Epidermal melanocyte (primary cell): ENCODE measurements around the gene CPXM2.

Experiments used
- DNase-seq: peaks from one replicate; pipeline ENCODE4 v3.0.0; 2011; ENCODE audit warnings: low spot score; ENCODE audit not compliant: insufficient read length

CPXM2 gene

DNA sequence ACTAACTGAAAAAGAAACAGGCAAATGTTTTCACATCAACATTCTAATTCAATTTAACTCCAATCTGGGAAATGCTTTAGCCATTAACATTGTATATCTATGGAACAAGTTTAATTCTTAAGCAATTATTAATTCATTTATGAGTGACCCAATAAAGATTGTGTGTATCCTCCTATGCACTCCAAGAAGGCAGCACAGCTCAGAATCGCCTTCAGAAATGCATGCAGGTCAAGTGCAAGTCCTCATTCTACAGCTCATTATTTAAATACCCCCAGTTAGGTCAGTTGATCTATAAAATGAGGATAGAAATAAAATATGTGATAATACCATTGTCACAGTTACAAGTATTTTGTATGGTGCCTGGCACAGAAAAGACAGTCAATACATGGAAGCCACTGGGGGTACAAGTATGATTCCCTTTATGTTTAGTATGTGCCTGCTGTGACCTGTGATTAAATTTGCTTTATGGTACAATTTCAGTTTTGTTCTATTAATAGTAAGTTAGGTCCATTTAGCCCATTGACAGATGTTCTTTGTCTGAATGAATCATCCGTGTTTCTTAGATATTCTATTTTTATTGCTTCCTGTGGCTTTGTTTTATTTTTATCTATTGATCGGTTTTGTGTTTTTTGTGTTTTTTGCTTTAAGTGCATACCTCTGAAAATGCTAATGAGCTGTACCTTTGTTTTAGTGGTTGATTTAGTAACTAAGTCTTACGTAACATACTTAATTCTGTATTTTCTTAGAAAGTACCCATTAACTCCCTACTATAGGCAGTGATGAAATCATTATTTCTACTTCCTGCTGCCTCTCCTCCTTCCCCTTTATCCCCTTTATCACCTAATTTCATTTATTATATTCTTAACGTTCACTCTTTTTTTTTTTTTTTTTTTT, 42.8 kb downstream of the CPXM2 start:
- DNase-seq = no peak

DNA sequence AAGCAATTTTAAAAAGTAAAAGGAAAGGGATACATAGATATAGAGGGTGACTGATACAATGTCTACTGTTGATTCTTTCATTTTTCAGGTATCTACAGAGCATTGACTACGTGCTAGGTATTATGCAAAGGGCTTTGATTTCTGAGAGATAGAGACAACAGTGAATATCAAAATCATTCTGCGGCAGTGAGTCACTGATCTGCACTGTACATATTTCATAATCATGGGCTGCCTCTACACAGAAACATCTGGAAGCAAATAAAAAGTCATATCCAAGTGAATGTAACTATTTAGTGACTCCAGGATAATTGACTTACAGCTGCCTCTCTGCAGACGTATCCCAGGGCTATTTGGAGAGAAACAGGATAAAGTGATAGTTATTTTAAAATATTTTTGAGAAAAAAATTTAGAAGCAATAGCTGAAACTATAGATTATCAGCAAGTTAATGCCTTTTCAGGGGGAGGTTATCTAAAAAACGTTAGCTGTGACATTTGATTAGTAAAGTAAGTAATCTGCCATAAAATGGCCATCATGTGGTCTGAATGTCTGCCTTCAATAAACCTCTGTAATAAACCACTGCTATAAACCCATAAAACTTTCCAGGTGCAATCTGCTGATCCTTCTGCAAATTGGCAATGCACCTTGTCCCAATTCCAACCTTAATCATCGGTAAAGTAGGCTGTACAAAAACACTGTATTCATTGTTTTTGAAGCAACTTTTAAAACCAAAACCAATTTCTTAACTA, 43.7 kb downstream of the CPXM2 start:
- peak; percentile 36 for DNase-seq

DNA sequence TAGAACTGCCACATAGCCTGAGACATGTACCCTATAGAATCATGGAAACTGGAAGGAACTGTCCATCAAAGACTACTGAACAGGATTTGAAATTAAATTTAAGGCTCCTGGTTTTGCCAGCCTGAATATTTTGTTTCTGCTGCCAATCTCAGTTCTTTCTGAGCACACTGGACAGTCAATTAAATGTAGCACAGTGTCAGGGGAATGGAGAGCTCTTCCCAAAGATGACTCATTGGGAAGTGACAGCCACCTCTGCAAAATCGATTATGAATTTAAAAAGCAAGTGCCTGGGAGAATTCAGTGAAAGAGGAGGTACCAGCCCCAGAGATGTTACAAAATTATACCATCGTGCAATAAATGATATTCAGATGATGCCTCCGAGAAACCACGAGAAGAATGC, 47.8 kb downstream of the CPXM2 start:
- DNase-seq = no peak

DNA sequence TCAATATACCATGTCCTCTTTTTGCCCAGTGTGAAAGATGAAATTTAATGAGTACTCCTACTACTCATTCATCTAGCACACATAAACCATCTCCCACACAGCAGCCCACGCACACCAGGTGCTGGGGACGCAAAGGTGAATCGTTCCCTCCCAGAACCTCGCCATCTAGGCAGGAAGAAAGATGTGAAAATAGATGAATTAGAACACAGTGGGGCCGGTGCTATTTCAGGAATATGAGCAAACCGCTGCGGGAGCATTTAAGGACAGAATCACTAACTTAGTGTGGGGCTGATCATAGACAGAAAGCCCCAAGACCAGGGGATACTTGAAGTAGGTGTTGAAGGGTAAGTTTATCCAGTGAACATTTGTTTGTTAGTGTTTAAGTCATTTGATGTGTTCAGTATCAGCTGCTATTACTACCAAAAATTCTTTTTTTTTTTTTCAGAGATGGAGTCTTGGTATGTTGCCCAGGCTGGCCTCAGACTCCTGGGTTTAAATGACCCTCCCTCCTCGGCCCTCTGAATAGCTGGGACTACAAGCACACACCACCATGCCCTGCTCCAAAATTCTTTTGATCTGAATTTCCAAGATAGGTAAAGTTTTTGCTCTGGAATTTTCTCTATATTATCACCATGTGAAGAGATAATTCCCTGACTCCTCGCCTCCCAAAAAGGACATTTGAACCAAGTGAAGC, 48.8 kb downstream of the CPXM2 start:
- DNase-seq = no peak

DNA sequence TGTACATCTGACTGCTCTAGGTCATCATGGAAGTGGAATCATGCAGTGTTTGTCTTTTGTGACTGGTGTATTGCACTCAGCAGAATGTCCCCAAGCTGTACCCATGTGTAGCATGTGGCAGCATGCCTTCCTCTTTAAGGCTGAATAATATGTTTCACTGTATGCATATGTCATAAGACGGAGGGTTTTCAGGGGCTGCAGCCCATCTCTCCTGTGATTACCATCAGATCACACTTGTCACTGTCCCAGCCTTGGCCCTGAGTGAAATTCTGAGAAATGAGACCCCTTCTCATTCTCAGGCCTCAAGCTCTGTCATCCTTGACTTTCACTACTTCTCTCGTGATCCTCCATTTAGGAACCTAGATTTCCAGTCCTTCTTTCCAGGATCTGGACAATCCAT, 50.0 kb downstream of the CPXM2 start:
- DNase-seq = no peak

DNA sequence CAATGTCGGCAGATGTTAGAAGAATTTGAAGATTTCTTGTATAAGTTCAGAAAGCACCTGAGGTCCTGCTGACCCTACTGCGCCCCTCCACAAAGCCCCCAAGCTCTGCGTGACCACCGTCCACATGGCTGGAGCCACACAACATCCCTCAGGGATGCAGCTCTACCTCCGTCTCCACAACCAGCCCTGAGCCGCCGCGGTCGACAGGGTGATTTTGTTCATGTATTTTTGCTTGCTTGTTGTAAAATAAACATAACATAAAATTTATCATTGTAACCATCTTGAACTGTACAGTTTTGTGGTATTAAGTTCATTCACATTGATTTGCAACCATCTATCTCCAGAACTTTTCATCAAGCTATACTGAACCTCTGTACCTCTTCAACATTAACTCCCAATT, 50.5 kb downstream of the CPXM2 start:
- no peak for DNase-seq

DNA sequence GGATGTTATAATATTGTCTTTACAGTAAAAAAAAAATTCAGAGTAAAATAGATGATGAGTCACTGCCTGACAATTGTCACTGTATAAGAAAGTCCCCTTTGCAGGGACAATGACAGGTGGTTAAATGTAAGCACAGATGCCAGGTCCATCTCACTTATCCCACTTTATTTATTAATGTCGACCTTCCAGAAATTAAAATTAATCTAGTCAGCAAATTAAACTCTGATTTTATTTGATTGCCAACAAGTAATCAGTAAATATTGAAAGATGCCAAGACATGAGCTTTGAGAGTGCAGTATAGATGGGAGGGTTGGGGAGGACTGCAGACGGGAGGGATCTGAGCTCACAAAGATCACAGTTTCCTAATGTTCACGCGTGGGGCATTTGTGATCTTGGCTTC, 50.9 kb downstream of the CPXM2 start:
- DNase-seq = no peak

DNA sequence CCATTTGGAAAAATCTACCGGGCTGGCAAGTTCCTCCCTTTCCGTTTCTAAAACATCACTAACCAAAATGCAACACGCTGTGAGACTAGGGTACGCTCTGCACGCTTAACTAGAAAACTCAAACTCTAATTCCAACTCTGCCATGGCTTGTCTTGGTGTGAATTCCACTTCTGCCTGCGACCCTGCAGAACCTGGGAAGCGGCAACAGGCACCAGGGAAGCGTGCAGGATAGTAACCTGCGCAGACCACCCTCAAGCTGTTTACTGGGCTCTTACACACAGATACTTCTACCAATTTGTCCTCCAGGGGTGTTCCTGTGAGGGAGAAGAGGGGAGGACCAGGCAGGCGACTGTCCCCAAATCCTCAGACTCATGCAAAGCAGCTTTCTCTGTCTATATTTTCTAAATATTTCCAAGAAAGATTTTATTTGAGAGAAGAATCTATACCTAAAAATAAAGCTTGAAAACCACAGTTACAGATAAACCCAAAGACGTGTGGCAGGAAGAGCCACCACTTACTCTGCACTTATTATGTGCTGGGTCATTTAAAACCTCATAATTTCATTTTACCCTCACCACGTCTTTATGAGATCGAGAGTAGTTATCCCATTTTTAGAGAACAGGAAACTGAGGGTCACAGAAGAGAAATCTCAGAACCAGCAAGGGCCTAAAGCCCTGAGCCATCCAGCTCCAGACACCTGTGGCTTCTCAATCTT, 52.9 kb downstream of the CPXM2 start:
- no peak for DNase-seq

DNA sequence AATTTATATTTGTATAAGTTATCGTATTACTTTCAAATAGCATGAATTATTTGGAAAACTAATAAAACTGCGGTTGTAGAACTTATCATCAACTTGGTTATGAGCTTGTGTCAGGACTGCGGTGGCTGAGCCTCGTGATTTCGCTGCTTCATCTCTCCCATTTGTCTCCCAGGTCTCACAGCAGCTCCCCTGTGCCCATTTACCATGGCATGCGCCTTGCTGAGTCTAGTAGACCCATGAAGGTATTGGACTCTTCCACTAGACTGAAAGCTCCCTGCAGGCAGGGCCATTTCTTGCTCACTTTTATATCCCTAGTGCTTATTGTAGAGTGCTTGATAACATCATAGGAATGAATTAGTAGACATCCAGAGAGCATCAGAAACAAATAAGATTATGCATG, 53.9 kb downstream of the CPXM2 start:
- DNase-seq = no peak

DNA sequence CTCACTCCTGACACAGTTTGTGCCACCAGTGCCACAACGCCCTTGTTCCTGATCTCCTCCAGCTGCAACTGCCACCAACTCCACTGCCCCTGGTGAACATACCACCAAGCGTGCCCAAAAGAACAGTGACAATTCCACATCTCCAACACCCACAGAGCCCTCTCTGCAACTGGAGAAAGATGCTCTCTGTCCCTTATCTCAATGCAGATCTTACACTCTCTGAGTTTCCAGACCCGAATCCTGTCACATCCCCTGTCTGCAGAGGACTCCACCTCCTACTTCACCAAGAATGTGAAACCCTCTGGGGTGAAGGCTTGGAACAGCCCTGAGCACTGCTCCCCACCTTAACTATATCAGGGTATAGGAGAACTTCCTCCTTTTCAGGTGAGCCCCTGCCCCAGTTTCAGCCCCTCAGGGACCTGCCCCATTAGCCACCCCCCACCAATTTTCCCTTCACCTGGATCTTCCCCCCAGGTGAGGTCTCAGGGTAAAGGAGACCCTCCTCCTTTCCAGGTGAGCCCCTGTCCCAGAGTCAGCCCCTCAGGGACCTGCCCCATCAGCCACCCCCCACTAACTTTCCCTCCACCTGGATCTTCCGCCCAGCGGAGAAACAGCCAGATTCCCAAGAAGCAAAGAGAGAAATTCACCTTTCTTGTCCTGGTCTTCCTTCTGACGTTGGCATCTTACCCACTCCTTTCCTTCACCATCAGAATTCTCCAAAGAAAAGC, 55.0 kb downstream of the CPXM2 start:
- DNase-seq = no peak

DNA sequence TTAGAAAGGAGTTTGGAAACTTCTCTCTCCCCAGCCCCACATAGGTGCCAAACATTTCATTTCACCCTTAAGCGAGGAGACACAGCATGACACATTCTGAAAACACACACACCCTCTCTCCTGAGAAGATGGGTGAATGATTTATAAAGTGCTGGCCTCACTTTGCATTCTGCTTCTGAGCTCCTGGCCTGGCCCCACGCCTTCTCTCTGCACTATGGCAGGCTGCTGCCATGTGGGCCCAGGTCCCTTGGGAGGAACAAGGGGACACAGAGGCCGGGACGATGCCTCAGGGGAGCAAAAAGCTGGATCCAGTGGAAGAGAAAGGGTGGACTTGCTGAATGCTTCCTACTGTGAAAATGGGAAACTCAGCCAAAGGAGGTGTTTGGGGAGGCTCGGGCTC, 56.0 kb downstream of the CPXM2 start:
- DNase-seq = no peak

DNA sequence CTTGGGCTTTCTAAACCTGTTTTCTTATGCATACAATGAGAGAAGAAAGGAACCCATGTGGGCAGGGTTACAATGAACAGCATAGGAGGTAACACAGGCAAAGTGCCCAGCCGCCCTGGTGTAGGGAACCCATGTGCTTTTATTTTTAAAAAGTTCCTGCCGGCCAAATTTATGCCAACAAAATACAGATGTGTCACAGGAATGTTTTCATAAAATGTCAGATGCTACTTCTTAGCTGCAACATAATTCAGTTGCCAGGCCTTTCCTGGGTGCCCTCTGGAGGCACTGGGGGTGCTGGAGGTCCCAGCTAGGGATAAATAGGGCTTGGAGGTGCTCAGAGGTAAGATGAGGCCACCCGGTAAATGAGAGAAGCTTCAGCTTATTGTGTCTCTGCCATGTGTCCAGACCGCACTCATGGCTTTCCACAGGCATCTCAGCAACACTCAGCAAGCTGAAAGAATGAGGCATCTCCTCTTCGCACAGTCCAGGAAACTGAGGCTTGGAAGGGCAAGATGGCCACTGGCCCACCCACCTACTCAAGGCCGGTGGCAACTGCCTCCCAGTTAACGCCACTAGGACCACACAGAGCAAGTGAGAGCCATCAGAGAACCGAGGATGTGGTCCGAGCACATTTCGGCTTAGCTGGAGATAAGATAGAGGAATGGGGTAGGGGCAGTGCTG, 58.3 kb downstream of the CPXM2 start:
- DNase-seq = no peak

DNA sequence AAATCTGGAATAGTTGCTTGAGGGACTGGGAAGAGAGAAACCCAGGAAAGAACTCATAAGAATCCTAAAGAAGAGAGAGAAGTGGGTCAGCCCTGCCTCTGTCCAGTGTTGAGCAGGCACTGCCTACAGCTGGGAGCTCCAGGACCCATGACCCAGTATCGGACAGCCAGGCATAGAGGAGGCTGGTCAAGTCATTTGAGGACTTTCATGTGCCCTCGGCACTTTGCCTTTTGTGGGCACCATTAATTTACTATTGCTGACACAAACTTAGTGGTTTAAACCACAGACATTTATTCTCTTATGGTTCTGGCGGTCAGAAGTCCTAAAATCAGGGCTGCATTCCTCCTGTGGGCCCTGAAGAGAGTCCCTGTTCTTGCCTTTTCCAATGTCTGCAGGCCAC, 60.3 kb downstream of the CPXM2 start:
- peak; percentile 41 for DNase-seq

DNA sequence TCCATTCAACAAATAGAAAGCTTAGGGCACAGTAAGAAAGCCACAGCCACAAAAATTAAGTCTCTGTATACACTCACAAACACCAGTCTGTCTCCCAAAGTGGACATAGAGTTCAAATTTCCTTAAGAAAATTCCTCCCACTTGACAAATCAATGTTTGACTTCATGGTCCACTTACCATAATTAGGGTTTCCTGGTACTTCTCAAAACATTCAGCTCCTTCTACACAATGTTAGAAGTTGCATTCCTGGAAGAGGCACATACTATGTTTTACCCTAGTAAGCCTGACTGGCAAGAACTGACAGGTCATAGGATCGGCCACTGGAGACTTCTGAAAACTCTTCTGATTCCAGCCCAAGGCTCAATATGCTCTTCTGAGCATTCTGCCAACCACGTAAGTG, 70.5 kb downstream of the CPXM2 start:
- no peak for DNase-seq

DNA sequence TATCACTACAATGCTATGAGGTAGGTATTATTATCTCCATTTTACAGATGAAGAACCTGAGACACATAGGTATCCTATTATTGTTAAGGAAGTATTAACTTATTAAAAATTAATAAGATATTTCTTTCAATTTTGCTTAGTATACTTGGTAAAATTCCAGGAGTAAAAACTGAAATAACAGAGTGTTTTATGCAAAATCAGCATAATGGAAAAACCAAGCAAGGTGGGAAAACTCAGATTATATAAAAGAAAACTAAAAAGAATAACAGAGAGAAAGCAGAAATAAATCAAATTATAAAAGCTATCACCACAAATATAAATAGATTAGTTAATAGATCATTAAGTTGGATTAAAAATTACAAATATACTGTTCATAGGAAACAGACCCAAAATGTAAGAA, 82.0 kb downstream of the CPXM2 start:
- DNase-seq = no peak

DNA sequence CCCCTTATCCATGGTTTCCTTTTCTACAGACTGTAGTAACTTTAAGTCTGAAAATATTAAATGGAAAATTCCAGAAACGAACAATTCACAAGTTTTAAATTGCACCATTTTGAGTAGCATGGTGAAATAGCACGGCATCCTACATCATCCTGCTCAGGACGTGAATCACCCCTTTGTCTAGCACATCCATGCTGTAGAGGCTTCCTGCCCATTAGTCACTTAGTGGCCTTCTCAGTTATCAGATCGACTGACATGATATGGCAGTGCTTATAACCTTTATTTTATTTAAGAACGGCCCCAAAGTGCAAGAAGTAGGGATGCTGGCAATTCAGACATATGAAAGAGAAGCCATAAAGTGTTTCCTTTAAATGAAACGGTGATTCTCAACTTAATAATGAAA, 82.7 kb downstream of the CPXM2 start:
- peak; percentile 41 for DNase-seq

DNA sequence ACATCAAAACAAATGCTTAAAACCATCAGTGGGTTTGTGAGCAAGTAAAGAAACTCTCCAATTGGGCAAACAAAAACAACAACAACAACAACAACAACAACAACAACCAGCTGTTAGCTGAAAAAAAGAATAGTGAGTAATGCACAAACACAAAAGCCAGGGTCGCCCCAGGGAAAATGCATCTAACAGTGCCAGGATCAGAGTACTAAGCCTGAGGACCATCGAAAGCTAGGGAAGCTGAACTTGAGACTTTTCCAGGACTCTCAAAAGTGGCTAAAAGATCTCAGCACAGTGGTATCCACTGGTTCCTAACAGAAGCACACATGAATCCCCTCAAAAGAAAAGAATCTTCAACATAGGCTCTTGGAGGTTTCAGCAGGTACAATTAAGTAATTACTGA, 83.3 kb downstream of the CPXM2 start:
- no peak for DNase-seq

DNA sequence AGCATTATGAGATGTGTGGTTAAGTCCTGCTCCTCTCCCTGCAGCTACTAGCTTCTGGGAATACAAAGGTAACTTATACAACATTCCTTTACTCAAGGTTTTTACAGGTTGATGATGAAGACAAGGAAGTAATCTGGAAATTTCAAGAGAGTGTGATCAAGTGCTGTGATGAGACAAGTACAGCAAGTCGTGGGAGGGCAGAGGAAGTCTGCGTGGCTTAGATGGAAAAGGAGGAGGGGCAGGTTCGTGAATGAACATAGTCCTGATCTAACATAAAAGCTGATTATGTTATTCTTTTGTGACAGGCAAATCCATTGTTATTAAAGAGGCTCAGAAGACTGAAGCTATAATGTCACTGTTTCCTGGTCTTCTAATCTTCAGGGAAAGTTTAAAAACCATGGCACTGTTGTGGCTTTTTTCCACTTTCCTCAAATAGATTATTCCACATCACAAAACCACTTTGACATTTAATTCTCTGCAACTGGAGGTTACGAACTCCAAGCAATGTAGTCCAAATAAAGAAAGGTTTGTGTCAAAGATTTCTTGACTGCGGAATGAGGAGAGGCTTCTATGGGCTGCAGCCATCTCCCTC, 84.1 kb downstream of the CPXM2 start:
- DNase-seq = no peak

DNA sequence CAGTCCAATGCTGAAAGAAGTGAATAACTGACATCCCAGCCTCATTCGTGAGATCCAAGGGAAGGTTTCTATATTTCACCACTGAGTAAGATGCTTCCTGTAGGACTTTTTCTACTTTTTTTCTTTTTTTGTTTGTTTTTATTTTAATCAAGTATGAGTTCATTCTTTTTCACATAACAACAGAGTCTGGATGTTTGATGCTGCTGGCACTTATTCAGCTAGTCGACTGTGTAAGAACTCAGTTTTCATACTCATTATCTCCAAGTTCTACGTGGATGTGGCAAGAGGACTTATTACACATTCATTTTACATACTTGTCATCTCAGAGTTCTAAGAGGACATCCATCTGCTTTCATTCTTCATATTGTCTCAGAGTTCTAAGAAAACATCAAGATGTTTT, 86.9 kb downstream of the CPXM2 start:
- DNase-seq = no peak

DNA sequence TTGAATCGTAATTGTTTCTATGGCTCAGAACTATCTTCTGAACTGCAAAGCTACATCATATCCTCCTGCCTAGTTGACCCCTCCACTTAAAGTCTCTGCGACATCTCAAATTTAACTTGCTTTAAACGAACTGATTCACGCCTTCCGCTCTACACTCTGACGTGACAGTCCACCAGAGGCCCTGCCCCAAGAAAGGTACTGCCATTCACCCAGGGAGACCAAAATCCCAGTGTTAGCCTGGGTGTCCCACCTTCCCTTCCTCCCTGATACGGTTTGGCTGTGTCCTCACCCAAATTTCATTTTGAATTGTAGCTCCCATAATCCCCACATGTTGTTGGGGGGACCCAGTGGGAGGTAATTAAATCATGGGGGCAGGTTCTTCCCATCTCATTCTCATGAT, 90.8 kb downstream of the CPXM2 start:
- DNase-seq = no peak
